ENCODE data around the gene LMLN. TPM values are rescaled to one million over a fixed set of nuclear protein-coding genes. Genes with fewer than 3 reads are reported as not detected.
"Not testable (repeated sequence)": the region's sequence is repeated elsewhere in the genome, so short reads cannot be mapped to it uniquely, and the experiment has no call there.

Gene LMLN
- total RNA-seq, 5 donors from 2014 or later (not counting 1 experiment from before 2014, with no cell fraction given), result 3.7 to 8.2 (median 5.5) TPM

- H3K4me3 Mint-ChIP-seq, result no peak overlapping the region
- H3K9me3 Mint-ChIP-seq, result no peaks in the 10 kb centered on the region
Observed at GRCh38 chr3:198046120-198046857, 86.3 kb downstream of the LMLN start.

GRCh38 chr3:198048445-198048844 is 88.4 kb downstream of the LMLN start:
- Histone ChIP-seq H3K4me1 (ENCODE audit: control insufficient read depth in 1 of 2, extremely low read depth in 1 of 2, insufficient read depth in 2 of 2, low read length in 2 of 2) (no peaks in the 10 kb centered on the region), H3K36me3 (ENCODE audit: control insufficient read depth in 2 of 2, extremely low read depth in 1 of 2, insufficient read depth in 1 of 2, low read length in 1 of 2) (no peaks in the 10 kb centered on the region), H3K4me3 (ENCODE audit: control insufficient read depth in 1 of 2, extremely low read depth in 1 of 2, low read length in 1 of 2) (no peak overlapping the region), H3K9me3 (no peaks in the 10 kb centered on the region), H3K27ac (ENCODE audit: low read length) (no peak overlapping the region), H3K27me3 (replicated peaks in 1 of 2; ENCODE audit: control insufficient read depth in 2 of 2, extremely low read depth in 1 of 2, insufficient read depth in 2 of 2, low read length in 1 of 2) (peaks cover 0 to 19% of the 10 kb centered on the region in 2 experiments)
- DNase-seq, result no peak
- Mint-ChIP-seq H3K27ac (no peak overlapping the region), H3K9me3 (no peaks in the 10 kb centered on the region), H3K36me3 (no peaks in the 10 kb centered on the region), H3K4me3 (no peak overlapping the region), H3K4me1 (no peaks in the 10 kb centered on the region), H3K27me3 (peaks cover 0 to 4% of the 10 kb centered on the region in 2 donors)
- ChIA-PET CTCF (no interaction called here), POLR2A (no interaction called here)
- no peak for ATAC-seq (replicated peaks in 1 of 4)

More at GRCh38 chr3:198046120-198046857, 86.3 kb downstream of the LMLN start:
- no peak for DNase-seq
- ATAC-seq (replicated peaks in 1 of 4), result no peak
- no peak overlapping the region for H3K4me3 ChIP-seq (ENCODE audit: control insufficient read depth in 1 of 2, extremely low read depth in 1 of 2, low read length in 1 of 2)
- Mint-ChIP-seq H3K4me1 (no peaks in the 10 kb centered on the region), H3K27ac (no peak overlapping the region), H3K27me3 (peaks cover 0 to under 1% of the 10 kb centered on the region in 2 donors), H3K36me3 (no peaks in the 10 kb centered on the region)
- ChIA-PET POLR2A (no interaction called here), CTCF (no interaction called here)
- no peak overlapping the region for H3K27ac ChIP-seq (ENCODE audit: low read length)
- WGBS (ENCODE audit: insufficient coverage), result 91% methylated on average over 8 of the region's 8 CpGs
- H3K4me1 ChIP-seq (ENCODE audit: control insufficient read depth in 1 of 2, extremely low read depth in 1 of 2, insufficient read depth in 2 of 2, low read length in 2 of 2), result no peaks in the 10 kb centered on the region
- H3K27me3 ChIP-seq (replicated peaks in 1 of 2; ENCODE audit: control insufficient read depth in 2 of 2, extremely low read depth in 1 of 2, insufficient read depth in 2 of 2, low read length in 1 of 2), result peaks cover 0 to 15% of the 10 kb centered on the region in 2 experiments
- no peaks in the 10 kb centered on the region for H3K9me3 ChIP-seq
- no peaks in the 10 kb centered on the region for H3K36me3 ChIP-seq (ENCODE audit: control insufficient read depth in 2 of 2, extremely low read depth in 1 of 2, insufficient read depth in 1 of 2, low read length in 1 of 2)

GRCh38 chr3:198051836-198052235 is 91.8 kb downstream of the LMLN start:
- no CpG with 5 or more reads among the region's 2 CpGs for WGBS (ENCODE audit: insufficient coverage)
- ATAC-seq (replicated peaks in 1 of 4) (no peak), DNase-seq (no peak)
- Histone ChIP-seq H3K36me3 (ENCODE audit: control insufficient read depth in 2 of 2, extremely low read depth in 1 of 2, insufficient read depth in 1 of 2, low read length in 1 of 2) (no peaks in the 10 kb centered on the region), H3K4me1 (ENCODE audit: control insufficient read depth in 1 of 2, extremely low read depth in 1 of 2, insufficient read depth in 2 of 2, low read length in 2 of 2) (no peaks in the 10 kb centered on the region), H3K27me3 (replicated peaks in 1 of 2; ENCODE audit: control insufficient read depth in 2 of 2, extremely low read depth in 1 of 2, insufficient read depth in 2 of 2, low read length in 1 of 2) (peaks cover 0 to 11% of the 10 kb centered on the region in 2 experiments), H3K9me3 (no peaks in the 10 kb centered on the region), H3K27ac (ENCODE audit: low read length) (no peak overlapping the region), H3K4me3 (ENCODE audit: control insufficient read depth in 1 of 2, extremely low read depth in 1 of 2, low read length in 1 of 2) (no peak overlapping the region)
- no peak overlapping the region for H3K27ac Mint-ChIP-seq
- H3K36me3 Mint-ChIP-seq, result no peaks in the 10 kb centered on the region
- H3K9me3 Mint-ChIP-seq, result no peaks in the 10 kb centered on the region
- H3K4me1 Mint-ChIP-seq, result no peaks in the 10 kb centered on the region
- H3K27me3 Mint-ChIP-seq, result peaks cover 9 to 11% of the 10 kb centered on the region in 2 donors
- POLR2A ChIA-PET, result no interaction called here
- CTCF ChIA-PET, result no interaction called here
- H3K4me3 Mint-ChIP-seq, result no peak overlapping the region

- H3K36me3 Mint-ChIP-seq; ATAC-seq (replicated peaks in 1 of 4); H3K27me3 ChIP-seq (replicated peaks in 1 of 2; ENCODE audit: control insufficient read depth in 2 of 2, extremely low read depth in 1 of 2, insufficient read depth in 2 of 2, low read length in 1 of 2); H3K4me1 Mint-ChIP-seq; H3K36me3 ChIP-seq (ENCODE audit: control insufficient read depth in 2 of 2, extremely low read depth in 1 of 2, insufficient read depth in 1 of 2, low read length in 1 of 2); POLR2A ChIA-PET; H3K4me1 ChIP-seq (ENCODE audit: control insufficient read depth in 1 of 2, extremely low read depth in 1 of 2, insufficient read depth in 2 of 2, low read length in 2 of 2); H3K27ac ChIP-seq (ENCODE audit: low read length); H3K9me3 Mint-ChIP-seq; H3K27ac Mint-ChIP-seq; DNase-seq; H3K9me3 ChIP-seq; H3K4me3 ChIP-seq (ENCODE audit: control insufficient read depth in 1 of 2, extremely low read depth in 1 of 2, low read length in 1 of 2); H3K4me3 Mint-ChIP-seq: not testable (repeated sequence)
- H3K27me3 Mint-ChIP-seq, result peaks cover 13 to 17% of the 10 kb centered on the region in 2 donors
- CTCF ChIA-PET, result interaction anchor here in 1 of 2 donors (0.7 kb wide), 1 partner anchor 21 kb away, joined by 6 read pairs; no protein-coding TSS in a partner anchor
Observed at GRCh38 chr3:198053462-198053861, 93.4 kb downstream of the LMLN start.

- ChIA-PET CTCF (no interaction called here), POLR2A (no interaction called here)
- no peak for DNase-seq
- Mint-ChIP-seq H3K4me3 (no peak overlapping the region), H3K9me3 (no peaks in the 10 kb centered on the region), H3K27me3 (peaks cover 8 to 10% of the 10 kb centered on the region in 2 donors), H3K4me1 (no peaks in the 10 kb centered on the region), H3K36me3 (no peaks in the 10 kb centered on the region), H3K27ac (no peak overlapping the region)
- H3K27ac ChIP-seq (ENCODE audit: low read length), result no peak overlapping the region
- no peak overlapping the region for H3K4me3 ChIP-seq (ENCODE audit: control insufficient read depth in 1 of 2, extremely low read depth in 1 of 2, low read length in 1 of 2)
- no peaks in the 10 kb centered on the region for H3K4me1 ChIP-seq (ENCODE audit: control insufficient read depth in 1 of 2, extremely low read depth in 1 of 2, insufficient read depth in 2 of 2, low read length in 2 of 2)
- peaks cover 0 to 2% of the 10 kb centered on the region in 2 experiments for H3K27me3 ChIP-seq (replicated peaks in 1 of 2; ENCODE audit: control insufficient read depth in 2 of 2, extremely low read depth in 1 of 2, insufficient read depth in 2 of 2, low read length in 1 of 2)
- no peaks in the 10 kb centered on the region for H3K36me3 ChIP-seq (ENCODE audit: control insufficient read depth in 2 of 2, extremely low read depth in 1 of 2, insufficient read depth in 1 of 2, low read length in 1 of 2)
- no peaks in the 10 kb centered on the region for H3K9me3 ChIP-seq
- ATAC-seq (replicated peaks in 1 of 4), result no peak
- WGBS (ENCODE audit: insufficient coverage), result no CpG with 5 or more reads among the region's 1 CpG
Observed at GRCh38 chr3:198061119-198062067, 101.4 kb downstream of the LMLN start.

- Mint-ChIP-seq H3K4me3 (no peak overlapping the region), H3K4me1 (no peaks in the 10 kb centered on the region), H3K27ac (no peak overlapping the region), H3K36me3 (no peaks in the 10 kb centered on the region), H3K9me3 (no peaks in the 10 kb centered on the region), H3K27me3 (peaks cover 6 to 9% of the 10 kb centered on the region in 2 donors)
- CTCF ChIA-PET, result no interaction called here
- POLR2A ChIA-PET, result no interaction called here
- H3K4me3 ChIP-seq (ENCODE audit: control insufficient read depth in 1 of 2, extremely low read depth in 1 of 2, low read length in 1 of 2), result no peak overlapping the region
- H3K9me3 ChIP-seq, result no peaks in the 10 kb centered on the region
- no peaks in the 10 kb centered on the region for H3K4me1 ChIP-seq (ENCODE audit: control insufficient read depth in 1 of 2, extremely low read depth in 1 of 2, insufficient read depth in 2 of 2, low read length in 2 of 2)
- no peak overlapping the region for H3K27ac ChIP-seq (ENCODE audit: low read length)
- no CpG with 5 or more reads among the region's 1 CpG for WGBS (ENCODE audit: insufficient coverage)
- H3K36me3 ChIP-seq (ENCODE audit: control insufficient read depth in 2 of 2, extremely low read depth in 1 of 2, insufficient read depth in 1 of 2, low read length in 1 of 2), result no peaks in the 10 kb centered on the region
- ATAC-seq (replicated peaks in 1 of 4) (no peak), DNase-seq (no peak)
- peaks cover 0 to 2% of the 10 kb centered on the region in 2 experiments for H3K27me3 ChIP-seq (replicated peaks in 1 of 2; ENCODE audit: control insufficient read depth in 2 of 2, extremely low read depth in 1 of 2, insufficient read depth in 2 of 2, low read length in 1 of 2)
Observed at GRCh38 chr3:198062068-198062465, 102.0 kb downstream of the LMLN start.

Measured in T-cell (primary cell).